RCC 7860 (cell line): Measurements from ENCODE around the gene GPR84.

Experiments used
- DNase-seq: peaks from one replicate; pipeline ENCODE4 v3.0.0-alpha.2; 2015; ENCODE audit warnings: low spot score
- FAIRE-seq: peaks from 2 replicates; lab custom pipeline; 2012; peaks lifted over from hg19 to GRCh38; lab: Jason Lieb, UNC

GPR84 gene

DNA sequence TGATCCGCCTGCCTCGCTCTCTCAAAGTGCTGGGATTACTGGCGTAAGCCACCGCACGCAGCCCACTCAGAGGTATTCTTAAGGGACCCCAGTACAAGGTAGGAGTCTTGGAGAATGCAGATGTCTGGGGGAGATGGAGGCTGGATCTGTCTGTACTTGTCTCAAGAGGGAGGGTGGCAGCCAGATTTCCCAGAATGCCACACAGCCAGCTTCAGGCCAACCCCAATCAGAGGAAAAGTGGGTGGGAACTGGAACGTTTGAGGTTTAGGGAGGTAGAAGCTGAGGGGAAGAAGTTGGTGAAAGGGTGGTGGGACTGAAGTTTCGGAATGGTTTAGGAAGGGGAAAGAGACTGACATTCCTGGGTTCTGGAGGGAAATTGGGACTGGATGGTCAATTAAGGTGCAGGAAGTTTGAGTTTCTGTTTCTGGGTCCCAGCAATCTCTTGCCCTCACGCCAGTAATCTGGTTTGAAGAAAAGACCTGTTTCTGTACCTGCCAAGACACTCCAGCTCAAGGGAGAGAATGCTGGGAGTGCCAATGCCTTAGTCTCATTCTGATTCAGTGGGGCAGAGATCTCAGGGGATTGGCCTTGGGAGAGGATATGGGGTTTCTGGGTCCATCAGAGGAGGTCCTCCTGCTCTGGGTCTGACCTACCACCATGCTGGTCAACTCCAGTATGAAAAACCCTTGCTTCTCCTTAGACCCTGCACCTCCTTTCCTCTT, 28.4 kb upstream of the GPR84 start:
- DNase-seq: no peak
- no peak for FAIRE-seq

GRCh38 chr12:54390668-54391551, 26.6 kb upstream of the GPR84 start:
- no peak for DNase-seq
- FAIRE-seq: no peak

DNA sequence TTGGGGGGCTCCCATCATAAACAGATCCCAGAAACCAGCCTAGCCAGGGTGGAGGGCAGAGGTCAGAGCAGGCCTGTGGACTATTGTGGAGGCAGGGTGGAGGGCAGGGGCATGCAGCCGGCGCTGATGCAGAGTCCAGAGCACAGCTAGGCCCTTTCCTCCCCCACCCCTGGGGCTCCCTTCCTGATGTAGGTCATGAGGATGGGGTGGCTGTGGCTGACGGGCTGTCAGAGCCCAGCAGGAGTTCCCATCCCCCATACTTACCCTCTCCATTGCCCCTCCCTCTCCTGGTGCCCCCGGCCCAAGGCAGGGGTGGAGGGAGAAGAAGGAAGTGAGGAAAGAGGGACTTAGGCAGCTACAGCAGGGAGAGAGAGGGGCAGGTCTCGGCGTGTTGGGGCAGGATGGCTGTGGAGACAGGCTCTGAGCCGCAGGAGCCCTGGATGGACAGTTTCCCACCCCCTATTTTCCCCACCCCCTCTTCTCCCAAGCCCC, 25.9 kb upstream of the GPR84 start:
- DNase-seq (no peak), FAIRE-seq (no peak)

DNA sequence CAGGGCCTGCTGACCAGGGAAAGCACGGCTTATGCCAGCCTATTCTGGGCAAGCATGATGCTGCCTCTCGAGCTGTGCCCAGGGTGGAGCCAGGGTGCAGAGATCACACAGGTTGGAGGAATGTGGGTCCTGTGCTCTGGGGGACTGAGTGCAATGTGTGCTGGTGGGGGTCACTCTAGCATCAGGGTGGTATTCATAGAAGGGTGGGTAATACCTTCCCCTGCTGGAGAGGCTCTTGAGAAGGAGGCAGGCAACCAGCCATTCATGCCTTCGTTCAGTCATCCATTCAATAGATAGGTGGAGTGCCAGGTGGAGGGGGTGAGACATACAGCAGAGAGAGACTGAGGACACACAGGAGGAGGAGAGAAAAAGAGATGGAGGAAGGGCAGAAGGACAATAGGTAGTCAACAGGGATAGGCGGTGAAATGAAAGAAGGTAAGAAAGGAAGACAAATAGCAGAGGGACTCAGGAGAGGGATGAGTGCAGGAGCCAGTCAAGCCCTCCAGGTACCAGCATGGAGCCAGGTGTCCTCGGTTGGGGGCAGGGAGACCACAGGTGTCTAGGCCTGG, 25.4 kb upstream of the GPR84 start:
- DNase-seq: no peak
- no peak for FAIRE-seq

DNA sequence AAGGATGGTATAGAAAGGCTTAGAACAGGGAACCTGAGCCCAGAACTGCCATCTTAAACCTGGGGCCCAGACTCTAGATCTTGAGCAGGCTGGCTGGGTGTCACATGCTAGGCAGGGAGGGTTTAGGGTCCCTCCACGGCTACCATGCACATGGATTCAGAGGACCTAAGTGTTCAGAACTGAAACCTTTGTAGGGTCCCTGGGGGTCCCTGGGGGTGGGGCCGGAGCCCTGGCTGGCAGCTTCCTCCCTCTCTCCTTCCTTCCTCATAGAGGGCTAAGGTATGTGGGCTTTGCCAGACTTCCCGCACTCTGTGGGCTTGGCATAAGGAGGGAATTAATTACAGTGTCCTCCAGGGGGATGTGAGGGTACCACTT, 24.8 kb upstream of the GPR84 start:
- FAIRE-seq: no peak

GRCh38 chr12:54388237-54389133, 24.2 kb upstream of the GPR84 start:
- DNase-seq: no peak
- no peak for FAIRE-seq

More for the DNA sequence above, 24.8 kb upstream of the GPR84 start:
- no peak for DNase-seq

GRCh38 chr12:54387114-54387467, 22.8 kb upstream of the GPR84 start:
- FAIRE-seq (no peak), DNase-seq (no peak)

- FAIRE-seq (no peak), DNase-seq (no peak)
Observed at GRCh38 chr12:54386403-54387113, 22.3 kb upstream of the GPR84 start.

- DNase-seq (no peak), FAIRE-seq (no peak)
Observed at GRCh38 chr12:54385251-54385914, 21.1 kb upstream of the GPR84 start.

GRCh38 chr12:54384591-54385041, 20.3 kb upstream of the GPR84 start, which contains the start of gene ZNF385A:
TSS of gene ZNF385A (minus strand) at chr12:54384733. CDS start at chr12:54384514, 219 bp downstream.
- no peak for FAIRE-seq
- DNase-seq: no peak

DNA sequence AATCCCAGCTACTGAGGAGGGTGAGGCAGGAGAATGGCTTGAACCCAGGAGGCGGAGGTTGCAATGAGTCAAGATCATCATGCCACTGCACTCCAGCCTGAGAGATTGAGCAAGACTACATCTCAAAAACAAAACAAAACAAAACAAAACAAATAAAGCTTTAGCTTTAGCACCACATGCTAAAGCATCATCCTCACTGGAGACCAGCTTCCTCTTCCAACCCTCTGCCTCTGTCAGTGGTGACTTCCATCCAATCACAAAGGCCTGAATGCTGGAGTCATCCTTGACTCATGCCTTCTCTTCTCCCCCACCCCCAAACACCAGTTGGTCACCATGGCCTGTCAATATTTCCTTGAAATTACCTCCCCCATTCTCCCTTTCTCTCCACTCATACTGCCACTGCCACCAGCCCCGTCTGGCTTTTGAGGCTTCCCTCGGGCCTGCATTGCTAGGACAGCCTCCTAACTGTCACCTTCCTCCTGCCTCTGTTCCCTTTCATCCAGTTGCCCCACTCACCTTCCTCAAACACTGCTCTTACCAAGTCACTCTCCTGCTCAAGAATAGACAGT, 18.8 kb upstream of the GPR84 start:
- DNase-seq (peak; percentile 71), FAIRE-seq (no peak)

- no peak for DNase-seq
- no peak for FAIRE-seq
Observed at GRCh38 chr12:54381136-54381535, 16.9 kb upstream of the GPR84 start.

DNA sequence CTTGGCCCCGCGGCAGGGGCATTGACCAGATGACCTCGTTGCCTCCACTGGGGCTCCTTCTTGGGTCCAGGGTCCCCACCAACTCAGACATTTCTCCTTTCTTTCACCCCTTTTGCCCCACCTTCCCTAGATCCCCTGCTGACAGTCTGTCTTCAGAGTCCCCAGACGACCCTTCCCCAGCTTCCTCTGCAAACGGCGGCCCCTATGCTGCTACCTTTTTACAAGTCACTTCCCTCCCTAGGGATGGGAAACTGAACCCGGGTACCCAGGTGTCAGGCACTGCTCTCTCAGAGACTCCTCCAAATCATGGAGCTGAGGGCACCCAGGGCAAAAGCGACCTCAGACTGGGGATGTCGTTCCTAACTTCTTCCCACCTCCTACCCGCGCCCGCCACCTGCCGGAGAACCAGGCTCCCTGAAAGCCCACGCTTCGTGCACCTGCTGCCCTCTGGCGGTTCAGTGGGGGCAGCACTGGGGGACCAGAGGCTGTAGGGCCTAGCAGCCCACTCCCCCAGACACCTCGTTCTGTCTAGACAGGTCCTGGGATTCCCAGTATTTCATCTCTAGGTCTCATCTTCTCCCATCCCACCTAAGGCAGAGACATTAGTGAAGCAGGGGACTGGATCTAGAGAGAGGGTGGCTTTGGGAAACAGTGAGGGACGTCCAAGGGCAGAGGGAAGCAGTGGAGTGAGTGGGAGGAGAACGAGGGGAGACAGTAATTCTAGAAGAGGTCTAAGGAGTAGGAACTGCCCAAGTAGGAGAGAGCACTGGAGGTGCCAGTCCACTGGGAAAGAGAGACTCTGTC, 15.3 kb upstream of the GPR84 start:
- no peak for FAIRE-seq
- peak; percentile 65 for DNase-seq

DNA sequence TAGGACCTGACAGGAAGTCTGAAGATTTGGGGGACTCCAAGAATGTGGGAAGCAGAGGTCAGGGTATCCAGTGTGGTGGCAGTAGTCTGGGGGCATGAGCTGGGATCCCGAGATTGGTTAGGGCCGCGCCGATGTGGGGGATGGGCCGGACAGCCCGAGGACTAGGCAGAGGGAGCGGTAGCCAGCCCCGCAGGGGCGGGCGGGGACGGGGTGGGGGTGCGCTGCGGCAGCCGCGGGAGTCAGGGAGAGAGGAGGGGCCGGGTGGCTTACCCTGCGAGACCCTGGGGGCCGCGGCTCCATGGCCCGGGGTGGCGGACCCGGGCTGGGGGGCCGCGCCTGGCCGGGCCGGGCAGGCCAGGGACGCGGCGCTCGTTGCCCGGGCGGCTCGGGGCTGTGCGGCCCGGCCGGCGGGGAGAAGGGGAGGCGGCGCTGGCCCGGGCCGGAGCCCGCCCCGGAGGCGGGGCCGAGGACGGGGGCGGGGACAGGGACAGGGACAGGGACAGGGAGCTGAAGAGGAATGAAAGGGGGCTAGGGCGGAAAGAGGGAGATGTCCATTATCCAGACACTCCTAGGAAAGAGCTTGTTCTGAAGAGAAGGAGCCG, 14.6 kb upstream of the GPR84 start:
- DNase-seq: peak; percentile 5
- FAIRE-seq: no peak

DNA sequence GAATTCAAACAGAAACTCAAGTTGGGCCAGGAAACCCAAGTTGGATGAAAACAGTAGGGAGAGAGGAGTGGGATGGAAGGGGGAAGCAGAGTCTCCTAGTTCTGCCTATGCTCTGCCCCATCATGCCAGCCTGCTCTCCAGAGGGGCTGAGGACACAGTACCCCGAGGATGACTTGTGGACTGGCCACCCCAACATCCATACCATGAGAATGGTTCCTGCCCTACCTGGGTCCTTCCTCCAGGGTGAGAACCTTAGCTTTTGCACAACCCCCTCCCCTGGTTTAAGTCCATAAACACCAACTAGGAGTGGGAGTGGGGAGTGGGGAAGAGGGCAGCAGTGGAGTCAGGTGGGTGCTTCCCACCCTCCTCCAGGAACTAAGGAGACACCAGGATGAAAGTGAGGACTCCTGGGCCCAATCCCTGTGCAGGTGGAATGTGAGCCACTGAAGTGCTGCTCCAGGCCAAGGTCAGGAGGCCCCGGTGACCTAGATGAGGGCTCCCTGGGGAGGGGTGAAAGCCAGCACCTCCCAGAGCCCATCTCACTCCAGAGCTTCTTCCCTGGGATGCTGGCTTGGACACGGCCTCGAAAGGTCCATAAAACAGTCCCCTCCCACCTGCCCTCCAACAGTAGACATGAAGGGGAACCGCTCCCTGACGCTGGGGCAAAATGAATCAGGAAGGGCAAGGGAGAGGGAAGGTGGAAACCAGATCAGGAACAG, 13.7 kb upstream of the GPR84 start:
- no peak for FAIRE-seq
- DNase-seq: no peak

DNA sequence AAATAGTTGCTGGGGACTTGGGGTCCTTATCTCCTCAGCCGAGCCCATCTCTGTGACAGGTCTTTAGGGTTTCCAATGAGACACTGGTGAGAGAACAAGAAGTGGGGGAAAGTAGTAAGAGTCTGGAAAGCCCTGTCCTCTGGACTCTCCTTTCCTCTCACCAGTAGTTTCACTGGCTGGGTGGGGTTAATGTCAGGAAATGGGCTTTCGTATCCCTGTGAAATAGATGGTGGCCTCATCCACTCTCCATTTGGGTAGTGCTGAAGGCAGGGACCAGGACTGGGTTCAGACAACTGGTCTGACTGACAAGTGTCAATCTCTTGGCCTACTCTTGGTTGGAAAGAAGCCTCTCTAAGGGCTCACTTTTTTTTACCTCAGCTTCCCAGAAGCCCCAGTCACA, 12.7 kb upstream of the GPR84 start:
- DNase-seq (no peak), FAIRE-seq (no peak)

DNA sequence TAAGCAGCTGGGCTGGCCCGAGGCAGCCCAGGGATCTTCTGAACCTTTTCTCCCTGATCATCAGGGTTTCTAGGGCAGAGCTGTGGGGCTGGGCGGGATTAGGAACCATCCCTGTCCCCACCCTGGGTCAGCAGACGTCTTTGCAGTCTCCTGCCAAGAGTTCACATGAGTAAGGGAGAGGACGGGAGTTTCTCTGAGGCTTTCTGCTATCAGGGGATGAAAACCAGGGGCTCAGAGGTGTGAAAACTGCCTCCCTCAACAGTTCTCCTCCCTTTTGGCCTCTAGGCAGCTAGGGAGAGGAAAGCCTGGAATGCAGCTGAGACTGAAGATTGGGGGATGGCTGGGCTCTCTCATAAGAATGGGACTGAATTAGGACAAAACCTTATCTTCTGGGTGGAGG, 12.3 kb upstream of the GPR84 start:
- FAIRE-seq (no peak), DNase-seq (no peak)
